UCSD-AML1 (cell line): Measurements from ENCODE around the gene DAPK1.
"Not testable (repeated sequence)": the region's sequence is repeated elsewhere in the genome, so short reads cannot be mapped to it uniquely, and the experiment has no call there.

Source experiments
- DNase-seq: peaks from one replicate; lab custom pipeline; 2025; ENCODE audit not compliant: unreplicated experiment; lab: John Stamatoyannopoulos, UW

Gene DAPK1

DNA sequence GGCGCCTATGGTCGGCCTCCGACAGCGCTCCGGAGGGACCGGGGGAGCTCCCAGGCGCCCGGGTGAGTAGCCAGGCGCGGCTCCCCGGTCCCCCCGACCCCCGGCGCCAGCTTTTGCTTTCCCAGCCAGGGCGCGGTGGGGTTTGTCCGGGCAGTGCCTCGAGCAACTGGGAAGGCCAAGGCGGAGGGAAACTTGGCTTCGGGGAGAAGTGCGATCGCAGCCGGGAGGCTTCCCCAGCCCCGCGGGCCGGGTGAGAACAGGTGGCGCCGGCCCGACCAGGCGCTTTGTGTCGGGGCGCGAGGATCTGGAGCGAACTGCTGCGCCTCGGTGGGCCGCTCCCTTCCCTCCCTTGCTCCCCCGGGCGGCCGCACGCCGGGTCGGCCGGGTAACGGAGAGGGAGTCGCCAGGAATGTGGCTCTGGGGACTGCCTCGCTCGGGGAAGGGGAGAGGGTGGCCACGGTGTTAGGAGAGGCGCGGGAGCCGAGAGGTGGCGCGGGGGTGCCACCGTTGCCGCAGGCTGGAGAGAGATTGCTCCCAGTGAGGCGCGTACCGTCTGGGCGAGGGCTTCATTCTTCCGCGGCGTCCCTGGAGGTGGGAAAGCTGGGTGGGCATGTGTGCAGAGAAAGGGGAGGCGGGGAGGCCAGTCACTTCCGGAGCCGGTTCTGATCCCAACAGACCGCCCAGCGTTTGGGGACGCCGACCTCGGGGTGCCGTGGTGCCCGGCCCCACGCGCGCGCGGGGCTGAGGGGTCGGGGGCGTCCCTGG lies 561 bp downstream of the DAPK1 start:
- peak; percentile 59 for DNase-seq

DNA sequence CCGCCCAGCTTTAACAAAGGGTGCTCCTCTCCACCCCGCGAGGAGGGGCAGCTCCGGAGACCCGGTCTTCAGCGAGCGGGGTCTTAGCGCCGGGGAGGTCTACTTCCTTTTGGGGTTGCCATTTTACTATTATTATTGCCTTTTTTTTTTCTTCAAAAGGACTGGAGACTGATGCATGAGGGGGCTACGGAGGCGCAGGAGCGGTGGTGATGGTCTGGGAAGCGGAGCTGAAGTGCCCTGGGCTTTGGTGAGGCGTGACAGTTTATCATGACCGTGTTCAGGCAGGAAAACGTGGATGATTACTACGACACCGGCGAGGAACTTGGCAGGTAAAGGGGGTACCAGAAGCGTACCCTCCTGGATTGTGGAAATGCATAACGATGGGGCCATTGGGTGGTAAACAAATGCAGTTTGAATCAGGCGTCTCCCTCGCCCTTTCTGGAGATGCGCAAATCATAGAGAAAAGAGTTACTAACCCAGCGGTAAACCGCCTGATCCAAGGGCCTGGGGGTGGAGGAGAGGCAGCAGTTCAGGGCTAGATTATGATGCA lies 1.2 kb downstream of the DAPK1 start:
- DNase-seq: peak; percentile 46

DNA sequence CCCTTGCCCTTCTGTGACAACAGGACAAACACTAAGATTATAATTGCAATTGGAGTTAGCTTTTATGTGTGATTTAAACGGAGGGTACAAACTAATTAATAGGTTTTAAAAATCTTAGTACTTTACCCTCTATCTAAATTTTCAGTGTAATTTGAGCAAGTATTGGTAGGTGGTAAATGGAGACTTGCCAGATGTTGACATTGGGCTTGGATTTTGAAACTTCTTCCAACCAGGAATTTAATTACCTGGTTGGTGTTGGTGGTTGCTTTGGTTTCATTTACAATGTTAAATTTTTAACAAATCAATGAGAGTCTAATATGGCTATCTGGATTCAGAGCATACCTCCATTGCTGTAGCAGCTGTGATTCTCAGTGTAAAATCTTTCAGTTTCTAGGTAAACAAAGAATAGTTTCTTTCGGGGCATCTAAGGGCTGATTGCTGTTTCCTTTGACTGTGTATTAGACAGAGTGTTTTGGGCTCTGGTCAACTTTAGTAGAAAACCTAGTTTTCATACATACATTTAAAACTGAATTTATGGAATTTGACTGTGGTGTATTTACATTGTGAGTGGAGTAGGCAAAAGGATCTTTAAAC lies 1.9 kb downstream of the DAPK1 start:
- DNase-seq: no peak

DNA sequence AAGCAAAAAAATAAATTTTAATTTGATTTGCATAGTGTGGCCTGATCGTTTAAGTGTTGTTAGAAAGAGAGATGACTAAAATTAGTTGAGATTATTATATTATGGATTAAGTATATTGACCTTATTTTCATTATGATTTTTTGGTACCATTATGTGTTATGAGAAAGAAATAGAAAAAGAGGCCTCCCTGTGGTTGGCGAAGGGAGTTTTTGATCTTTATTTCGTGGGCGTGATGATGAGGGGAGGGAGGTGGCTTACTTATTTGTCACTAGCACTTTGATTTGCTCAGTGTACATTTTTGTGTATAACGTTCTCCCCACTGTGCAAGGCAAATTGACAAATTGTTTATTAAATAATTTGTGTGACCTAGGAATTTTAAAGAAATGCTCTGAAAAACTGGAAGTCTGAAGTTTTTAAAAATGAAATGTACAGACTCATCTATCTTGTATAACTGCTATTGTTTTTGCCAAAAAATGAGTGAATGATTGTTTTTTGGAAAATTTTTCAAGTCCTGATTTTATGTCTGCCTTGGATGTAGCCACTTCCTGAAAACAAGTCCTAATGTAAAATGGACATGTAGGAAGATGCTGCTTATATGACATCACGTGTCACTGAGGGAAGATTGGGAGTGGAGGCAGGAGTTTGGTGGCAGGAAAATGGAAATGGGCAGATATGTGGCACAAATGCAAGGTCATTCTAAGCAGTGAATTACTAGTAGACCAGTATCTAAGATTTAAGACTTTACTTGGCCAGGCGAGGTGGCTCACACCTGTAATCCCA lies 3.0 kb downstream of the DAPK1 start:
- DNase-seq: no peak

DNA sequence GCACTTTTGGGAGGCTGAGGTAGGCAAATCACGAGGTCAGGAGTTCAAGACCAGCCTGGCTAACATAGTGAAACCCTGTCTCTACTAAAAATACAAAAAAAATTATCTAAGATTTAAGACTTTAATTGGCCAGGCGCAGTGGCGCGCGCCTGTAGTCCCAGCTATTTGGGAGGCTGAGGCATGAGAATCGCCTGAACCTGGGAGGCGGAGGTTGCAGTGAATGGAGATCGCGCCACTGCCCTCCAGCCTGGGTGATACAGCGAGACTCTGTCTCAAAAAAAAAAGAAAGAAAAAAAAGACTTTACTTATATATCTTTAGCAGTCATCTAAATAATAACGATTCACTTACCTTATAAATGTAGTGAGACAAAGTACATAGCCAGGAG lies 3.6 kb downstream of the DAPK1 start:
- DNase-seq: not testable (repeated sequence)

DNA sequence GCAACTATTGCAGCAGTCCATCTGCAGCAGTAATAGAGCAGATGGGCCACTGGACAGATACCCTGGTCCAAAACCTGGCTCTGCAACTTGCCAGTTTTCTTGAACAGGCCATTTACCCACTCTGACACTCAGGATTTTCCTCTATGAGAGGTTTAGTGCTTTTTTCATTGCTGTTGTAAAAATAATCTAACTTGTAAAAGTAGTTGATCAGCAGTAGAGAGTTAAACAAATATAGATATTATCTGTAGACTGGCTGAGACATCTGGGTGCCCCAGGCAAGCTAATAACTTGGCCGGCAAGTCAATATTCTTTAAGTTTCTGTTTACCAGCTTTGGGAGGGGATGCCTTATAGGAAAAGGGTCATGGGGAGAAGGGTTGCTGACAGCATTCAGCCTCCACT lies 4.1 kb downstream of the DAPK1 start:
- DNase-seq: no peak

DNA sequence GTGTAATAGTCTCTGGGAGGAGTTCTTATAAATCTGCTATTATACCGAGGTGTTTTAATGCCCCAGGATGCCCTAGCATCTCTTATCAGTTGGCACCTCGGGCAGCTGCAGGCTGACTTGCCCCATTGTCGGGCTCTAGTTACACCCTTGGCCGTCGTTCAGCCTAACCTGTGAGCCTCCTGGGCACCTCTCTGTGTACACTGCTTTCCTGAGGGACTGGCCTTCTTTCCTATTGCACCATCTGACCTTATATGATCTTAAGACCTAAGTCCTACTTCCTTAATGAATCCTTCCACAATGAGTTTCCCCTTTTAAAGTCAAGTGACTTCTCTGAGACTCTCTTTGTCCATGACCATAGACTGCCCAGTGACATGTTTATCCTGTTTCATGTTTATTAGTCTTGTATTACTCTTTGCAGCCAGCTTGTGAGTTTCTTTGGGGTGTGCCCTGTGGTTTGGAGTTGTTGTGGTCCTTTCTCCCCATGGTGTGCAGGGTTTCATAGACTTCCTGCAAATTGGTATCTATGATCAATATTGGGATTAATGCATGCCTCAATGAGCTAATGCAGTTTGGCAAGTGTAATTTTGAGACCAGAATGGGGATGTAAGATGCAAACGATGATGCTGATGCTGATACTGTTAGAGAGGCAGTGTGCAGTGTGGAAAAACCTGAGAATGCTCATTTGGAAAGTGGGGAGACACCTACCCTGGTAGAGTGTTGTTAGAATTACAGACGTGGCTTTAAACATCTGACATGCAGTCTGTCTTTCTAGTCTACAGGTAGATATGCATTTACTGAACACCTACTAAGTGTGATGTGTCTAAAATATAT lies 4.9 kb downstream of the DAPK1 start:
- DNase-seq: peak; percentile 36

DNA sequence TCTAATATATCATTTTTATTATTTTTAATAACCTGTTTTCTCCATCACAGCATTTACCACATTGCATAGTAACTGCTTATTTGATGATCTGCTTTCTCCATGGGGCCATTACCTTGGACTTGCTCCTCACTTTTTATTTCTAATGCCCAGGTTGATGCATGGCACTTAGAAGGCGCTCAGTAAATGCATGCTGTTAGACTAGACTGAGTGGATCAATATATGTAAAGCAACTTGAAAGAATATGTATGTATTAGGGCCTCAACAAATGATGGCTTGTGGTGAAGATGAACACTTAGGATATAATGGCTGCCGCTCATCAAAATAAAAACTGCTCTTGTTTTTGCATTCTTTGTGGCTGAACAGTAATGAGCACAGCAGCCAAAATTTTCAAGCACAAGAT lies 5.8 kb downstream of the DAPK1 start:
- DNase-seq: no peak

DNA sequence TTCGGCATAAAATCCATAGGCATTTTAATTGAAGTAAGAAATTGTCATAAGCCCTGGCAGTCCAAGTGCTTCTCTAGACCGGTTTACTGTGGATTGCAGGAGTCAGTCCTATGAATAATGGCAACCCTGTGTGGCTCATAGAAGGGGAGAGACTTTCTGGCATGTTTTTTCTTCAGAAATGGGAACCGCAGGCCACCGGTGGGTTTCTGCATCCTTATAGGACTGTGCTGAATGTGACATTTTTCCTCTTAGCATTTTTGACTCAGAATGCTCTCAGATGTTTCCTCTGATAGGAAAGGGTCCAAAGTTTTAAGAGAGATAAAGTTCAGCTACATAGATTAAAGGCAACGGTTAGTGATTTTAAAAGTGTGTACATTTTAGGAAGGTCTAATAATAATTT lies 6.3 kb downstream of the DAPK1 start:
- peak; percentile 61 for DNase-seq

DNA sequence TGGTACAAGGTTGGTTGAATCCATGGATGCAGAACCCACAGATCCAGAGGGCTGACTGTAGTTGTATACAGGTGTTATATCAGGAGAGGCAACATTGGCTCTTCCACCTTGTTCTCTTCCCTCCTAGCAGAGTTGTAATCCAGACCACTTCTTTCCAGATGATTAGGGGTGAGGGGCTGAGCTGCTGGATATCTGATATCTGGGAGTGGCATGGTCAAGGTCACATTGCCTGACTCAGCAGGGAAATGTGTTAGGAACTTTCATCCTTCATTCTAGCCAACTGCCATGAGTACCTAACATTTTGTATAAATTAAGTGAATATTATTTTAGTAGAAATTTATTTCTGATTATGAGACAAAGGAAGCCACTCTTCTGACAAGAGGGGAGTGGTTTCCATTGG lies 7.3 kb downstream of the DAPK1 start:
- DNase-seq: no peak

DNA sequence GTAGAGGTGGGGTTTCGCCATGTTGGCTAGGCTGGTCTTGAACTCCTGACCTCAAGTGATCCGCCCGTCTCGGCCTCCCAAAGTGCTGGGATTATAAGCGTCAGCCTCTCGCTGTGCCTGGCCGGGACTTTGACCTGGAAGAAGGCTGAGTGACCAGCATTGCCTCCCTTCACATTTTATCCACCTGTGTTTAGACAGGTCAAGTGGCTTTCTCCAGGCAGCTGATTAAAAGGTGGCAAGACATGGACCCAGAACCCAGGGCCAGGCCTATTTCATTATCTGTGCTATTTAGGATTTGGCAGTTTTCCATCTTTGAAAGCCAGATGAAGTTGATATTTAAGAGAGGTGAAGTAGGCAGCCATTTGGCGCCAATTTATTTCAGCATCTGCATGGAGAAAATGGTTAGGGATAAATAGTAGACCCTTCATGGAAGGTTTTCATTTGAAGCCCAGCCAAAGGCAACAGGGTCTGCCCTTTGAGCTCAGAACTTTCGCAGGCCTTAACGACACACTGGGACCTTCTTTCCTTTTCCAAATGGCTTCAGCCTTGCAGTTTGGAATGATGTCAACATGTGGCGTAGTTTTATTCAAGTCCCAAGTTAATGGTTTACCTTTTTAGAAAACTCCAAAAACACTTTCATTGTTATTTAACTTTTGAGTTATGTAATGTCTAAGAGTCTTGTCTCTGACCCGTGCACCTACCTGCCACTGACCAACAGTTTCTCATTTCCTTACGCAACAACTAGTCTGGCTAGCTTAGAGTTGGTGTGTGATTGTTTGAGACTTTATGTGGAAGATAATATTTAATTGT lies 8.4 kb downstream of the DAPK1 start:
- DNase-seq: no peak

DNA sequence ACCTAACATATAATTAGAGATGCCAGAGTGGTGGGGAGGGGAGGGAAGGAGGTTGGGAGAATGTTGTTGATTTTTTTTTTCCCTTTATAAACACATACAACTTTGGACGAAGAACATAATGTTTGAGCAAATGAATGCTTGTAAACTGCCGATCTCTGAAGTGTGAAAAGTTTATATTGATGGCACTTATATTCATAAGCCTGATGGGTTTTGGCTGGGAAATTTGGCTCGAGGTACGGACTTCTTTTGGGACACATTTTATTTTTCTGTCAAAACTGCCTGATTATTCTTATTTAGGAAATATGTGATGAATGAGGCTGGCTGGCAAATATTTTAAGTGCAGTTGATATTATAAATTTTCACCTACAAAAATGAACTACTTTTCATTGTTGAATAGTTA lies 9.9 kb downstream of the DAPK1 start:
- DNase-seq: no peak

DNA sequence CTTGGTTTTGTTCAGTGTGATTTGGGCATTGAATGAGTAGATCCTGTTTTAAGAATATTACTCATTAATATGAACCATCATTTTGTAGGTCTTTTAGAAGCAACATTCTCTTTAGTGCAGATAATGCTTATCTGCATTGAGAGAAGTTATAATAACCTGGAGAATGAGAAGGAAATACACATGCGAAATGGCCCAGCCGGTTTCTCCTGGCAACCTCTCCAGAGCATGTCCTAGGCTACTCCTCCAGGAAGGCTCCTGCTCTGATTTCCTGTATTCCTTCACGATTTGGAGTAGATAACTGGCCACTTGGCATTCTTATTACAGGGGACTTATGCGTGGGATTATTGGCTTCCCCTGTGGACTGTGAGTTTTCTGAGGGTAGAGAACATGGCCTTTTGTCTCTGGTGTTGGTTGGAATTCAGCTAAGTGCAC lies 12.6 kb downstream of the DAPK1 start:
- DNase-seq: no peak

DNA sequence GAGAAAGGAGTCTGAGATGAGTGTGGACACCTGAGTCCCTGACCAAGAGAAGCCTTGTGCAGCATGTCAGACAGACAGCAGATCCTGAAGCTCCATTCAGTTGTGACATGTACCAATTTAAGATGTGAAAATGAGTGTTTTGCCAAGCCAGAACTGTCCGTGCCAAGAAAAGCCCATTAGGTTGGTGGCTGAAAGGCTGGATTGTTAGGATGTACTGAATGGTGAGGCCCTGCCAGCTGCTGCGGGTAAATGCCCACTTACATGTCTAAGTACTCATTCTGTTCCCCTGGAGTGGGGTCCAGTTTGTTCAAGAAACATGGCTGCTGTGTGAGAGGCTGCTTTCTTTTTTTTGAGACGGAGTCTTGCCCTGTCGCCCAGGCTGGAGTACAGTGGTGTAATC lies 14.6 kb downstream of the DAPK1 start:
- no peak for DNase-seq

DNA sequence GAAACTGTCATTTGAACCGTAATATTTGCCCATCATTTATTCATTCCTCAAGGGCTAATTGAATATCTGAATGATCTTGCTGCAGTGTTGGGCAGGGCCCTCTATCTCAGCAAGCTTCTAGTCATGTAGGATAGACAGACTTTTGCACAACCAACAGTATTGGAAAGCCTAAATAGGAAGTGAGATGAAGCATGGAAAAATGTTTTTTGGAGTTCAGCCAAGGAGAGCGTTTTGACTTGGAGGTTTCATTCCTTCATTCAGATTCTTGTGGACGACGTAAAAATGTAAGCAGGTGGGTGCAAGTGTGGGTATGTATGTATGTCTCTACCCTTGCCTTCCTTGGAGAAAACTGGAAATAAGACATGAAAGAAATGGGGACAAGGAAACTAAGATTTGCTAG lies 15.5 kb downstream of the DAPK1 start:
- DNase-seq: no peak

DNA sequence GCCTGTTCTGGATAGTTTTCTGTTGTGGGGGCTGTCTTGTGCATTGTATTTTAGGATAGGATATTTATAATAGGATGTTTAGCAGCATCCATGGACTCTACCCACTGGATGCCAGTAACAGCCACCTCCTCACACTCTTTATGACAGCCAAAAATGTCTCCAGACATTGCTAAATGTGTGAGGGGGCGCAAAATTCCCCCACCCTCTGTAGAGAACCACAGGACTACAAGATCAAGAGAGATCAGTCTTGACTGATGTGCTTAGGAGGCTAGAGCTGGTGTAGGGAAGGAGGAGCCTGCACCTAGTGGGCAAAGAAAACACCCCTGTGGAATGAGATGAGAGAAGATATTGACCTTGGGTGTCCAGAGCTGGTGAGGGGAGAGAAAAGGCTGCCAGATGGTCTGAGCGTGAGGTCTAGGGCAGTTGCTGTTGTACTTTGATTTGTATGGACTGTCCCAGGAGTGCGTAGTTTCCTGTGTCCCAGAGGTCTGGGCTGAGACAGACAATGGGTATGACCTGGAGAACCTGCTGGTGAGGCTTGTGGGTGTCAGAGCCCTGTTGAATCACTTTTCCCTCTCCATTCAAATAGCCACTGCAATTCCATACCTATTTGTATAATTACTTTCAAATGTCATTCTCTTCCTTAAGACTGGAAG lies 16.3 kb downstream of the DAPK1 start:
- DNase-seq: no peak

DNA sequence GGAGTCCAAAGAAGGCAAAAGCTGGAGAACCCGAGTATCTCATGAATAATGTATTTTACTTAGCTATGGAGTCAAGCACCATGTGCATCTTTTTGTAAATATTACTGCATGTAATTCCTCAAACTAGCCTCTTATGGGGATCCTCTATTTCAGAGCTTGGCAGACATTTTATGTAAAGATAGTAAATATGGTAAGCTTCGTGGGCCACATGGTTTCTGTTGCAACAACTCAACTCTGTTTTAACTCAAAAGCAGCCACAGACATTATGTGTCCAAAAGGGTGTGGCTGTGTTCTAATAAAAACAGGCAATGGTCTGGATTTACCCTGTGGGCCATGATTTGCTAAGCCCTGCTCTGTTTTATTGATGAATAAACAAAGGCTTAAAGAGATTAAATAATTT lies 17.3 kb downstream of the DAPK1 start:
- DNase-seq: no peak

DNA sequence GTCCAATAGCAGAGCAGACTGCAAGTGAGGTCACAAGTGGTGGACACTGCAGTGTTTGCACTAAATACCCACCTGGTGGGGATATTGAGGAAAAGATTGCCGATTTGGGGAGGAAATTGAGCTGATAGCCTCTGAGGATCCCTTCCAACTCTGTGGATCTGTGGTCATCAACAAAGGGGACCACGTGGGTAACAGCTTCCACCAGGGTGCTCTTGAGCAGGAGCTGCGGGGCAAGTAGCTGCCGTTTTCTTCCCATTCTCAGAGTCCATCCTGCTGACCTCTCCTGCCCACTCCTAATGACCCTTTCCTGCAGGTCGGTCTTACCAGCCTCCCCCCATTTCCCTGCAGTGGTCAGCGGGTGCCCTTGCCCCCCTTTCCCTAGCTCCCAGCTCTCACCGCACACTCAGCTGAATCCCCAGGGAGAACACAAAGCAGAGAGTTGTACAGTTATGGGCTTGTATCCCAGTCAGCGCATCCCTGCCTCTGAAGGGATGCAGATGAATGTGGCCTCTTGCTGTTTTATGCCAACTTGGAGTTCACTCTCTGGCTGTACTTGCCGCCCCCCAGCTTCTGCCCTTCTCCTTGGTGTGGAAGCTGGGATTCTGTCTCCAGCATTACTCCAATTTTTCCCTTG lies 18.0 kb downstream of the DAPK1 start:
- DNase-seq: no peak

DNA sequence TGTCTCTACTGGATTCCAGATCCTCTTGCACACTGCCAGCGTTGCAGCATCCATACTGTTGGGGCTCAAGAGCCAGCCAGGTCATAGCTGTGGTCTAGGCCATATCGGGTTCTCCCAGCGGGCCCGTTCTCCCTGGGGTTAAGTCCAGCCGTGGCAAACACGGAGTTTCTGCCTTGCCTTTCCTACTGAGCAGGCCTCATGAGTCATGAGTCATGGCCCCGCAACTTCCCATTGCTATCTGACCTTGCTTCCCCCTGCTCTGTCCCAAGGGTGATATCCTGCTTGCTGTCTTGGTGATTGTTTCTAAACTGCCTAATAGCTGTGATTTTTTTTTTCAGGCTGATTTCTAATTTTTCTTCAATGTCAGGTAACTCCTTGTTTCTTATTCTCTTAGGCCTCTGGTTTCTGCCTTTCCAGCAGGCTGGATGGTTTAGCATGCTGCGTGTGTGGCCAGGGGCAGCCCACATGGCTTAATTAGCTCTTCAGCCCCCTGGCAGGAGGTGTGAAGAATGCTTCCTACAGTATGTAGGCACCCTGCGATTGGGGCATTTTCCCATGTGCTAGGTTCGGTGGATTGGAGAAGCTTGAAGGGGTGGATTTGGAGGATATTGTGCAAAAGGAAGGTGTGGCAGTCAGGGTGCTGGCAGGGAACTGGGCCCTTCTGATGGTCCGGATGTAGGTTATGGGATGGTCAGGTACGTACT lies 18.7 kb downstream of the DAPK1 start:
- DNase-seq: peak; percentile 76
